GM12872 (cell line): ENCODE results near the gene TMEM170A.

Experiments used
- TF ChIP-seq, protein P1 (sequence below): IDR thresholded peaks from 3 replicates; pipeline ENCODE4 v1.5.1; 2011; ENCODE audit warnings: low read depth, mild to moderate bottlenecking, low read length, moderate library complexity; ENCODE audit not compliant: insufficient read depth

TMEM170A gene

GRCh38 chr16:75462806-75463205 is 1.7 kb downstream of the TMEM170A start:
- TF ChIP-seq, protein P1, sequence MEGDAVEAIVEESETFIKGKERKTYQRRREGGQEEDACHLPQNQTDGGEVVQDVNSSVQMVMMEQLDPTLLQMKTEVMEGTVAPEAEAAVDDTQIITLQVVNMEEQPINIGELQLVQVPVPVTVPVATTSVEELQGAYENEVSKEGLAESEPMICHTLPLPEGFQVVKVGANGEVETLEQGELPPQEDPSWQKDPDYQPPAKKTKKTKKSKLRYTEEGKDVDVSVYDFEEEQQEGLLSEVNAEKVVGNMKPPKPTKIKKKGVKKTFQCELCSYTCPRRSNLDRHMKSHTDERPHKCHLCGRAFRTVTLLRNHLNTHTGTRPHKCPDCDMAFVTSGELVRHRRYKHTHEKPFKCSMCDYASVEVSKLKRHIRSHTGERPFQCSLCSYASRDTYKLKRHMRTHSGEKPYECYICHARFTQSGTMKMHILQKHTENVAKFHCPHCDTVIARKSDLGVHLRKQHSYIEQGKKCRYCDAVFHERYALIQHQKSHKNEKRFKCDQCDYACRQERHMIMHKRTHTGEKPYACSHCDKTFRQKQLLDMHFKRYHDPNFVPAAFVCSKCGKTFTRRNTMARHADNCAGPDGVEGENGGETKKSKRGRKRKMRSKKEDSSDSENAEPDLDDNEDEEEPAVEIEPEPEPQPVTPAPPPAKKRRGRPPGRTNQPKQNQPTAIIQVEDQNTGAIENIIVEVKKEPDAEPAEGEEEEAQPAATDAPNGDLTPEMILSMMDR = no peak

- TF ChIP-seq, protein P1 = no peak
Measured at GRCh38 chr16:75461575-75461974, 2.9 kb downstream of the TMEM170A start.

- TF ChIP-seq, protein P1 = no peak
Measured at GRCh38 chr16:75460446-75460845, 4.0 kb downstream of the TMEM170A start.

- TF ChIP-seq, protein P1 = no peak
Measured at GRCh38 chr16:75459691-75460090, 4.8 kb downstream of the TMEM170A start.

DNA sequence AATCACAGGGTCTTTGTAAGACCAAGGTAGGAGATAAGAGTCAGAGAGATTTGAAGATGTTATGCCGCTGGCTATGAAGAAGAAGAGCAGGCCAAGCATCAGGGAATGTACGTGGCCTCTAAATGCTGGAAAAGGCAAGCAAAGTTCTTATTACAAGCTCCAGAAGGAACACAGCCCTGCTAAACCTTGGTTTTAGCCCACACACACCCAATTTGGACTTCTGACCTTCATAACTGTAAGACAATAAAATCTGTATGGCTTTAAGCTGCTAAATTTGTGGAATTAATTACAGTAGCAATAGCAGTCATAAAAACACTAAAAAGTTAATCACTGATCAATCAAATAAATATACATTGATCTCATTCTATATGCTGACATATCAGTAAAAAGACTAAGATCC is 6.0 kb downstream of the TMEM170A start:
- TF ChIP-seq, protein P1 = no peak

DNA sequence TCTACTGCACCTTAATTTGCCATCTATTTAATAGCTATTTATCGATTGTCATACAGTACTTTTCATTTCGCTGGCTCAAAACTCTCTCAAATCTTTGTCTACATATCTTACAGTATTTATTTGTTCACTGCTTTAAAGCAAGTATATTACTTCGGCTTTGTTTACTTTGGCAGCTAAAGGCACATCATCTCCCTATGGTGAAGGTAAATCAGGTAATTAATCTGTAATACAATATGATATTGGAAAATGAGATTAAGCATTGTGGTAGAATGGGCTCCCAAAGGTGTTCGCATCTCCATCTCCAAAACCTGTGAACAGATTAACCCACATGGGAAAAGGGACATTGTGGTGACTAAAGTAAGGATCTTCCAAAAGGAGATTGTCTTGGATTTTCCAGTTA is 6.5 kb downstream of the TMEM170A start:
- TF ChIP-seq, protein P1 = no peak

DNA sequence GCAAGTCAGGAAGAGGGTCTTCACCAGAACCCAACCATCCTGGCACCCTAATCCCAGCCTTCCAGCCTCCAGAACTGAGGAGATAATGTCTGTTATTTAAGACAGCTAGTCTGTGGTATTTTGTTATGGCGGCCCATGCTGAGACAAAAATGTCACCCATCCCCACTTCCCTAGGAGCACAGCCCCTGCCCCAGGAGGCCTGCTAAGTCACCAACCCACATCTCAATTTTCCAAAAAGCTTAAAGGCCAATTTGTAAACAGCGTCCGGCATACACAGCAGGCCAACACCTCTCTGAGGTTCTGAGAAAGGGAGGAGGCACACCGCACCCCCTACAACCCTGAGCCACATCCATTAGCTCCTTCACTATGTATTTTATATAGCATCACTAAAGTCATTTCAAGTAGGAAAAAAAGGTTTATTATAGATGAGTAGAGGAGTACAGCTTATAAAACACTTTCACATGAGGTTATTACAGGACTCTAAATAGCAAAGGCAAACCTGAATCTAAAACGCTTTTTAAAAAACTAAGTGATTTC is 6.9 kb downstream of the TMEM170A start:
- TF ChIP-seq, protein P1 = no peak
